Measurements from ENCODE around the gene ZNF366.

GRCh38 chr5:72443883-72444282 lies 63.3 kb downstream of the ZNF366 start:
- TF ChIP-seq POLR2A (IDR thresholded peaks at IDR 0.05) (no peak), POLR2AphosphoS5 (IDR thresholded peaks at IDR 0.05) (no peak), EP300 (IDR thresholded peaks at IDR 0.05) (no peak)
- TF ChIP-seq, protein P1, sequence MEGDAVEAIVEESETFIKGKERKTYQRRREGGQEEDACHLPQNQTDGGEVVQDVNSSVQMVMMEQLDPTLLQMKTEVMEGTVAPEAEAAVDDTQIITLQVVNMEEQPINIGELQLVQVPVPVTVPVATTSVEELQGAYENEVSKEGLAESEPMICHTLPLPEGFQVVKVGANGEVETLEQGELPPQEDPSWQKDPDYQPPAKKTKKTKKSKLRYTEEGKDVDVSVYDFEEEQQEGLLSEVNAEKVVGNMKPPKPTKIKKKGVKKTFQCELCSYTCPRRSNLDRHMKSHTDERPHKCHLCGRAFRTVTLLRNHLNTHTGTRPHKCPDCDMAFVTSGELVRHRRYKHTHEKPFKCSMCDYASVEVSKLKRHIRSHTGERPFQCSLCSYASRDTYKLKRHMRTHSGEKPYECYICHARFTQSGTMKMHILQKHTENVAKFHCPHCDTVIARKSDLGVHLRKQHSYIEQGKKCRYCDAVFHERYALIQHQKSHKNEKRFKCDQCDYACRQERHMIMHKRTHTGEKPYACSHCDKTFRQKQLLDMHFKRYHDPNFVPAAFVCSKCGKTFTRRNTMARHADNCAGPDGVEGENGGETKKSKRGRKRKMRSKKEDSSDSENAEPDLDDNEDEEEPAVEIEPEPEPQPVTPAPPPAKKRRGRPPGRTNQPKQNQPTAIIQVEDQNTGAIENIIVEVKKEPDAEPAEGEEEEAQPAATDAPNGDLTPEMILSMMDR (IDR thresholded peaks at IDR 0.05) = no peak
